Measurements from ENCODE around the gene WDR31. TPM values are rescaled to one million over a fixed set of nuclear protein-coding genes. Genes with fewer than 3 reads are reported as not detected.
"Not testable (repeated sequence)": the region's sequence is repeated elsewhere in the genome, so short reads cannot be mapped to it uniquely, and the experiment has no call there.

The WDR31 gene
- total RNA-seq, 2 donors from 2014 or later: 1.0 to 2.3 TPM

- Histone ChIP-seq H3K9me3 (no peaks in the 10 kb centered on the region), H3K27ac (no peak overlapping the region), H3K36me3 (replicated peaks in 1 of 2; ENCODE audit: insufficient read depth in 1 of 2, low read depth in 2 of 2) (peaks cover 0 to 5% of the 10 kb centered on the region in 2 donors), H3K4me1 (peaks cover 8% of the 10 kb centered on the region), H3K4me3 (no peak overlapping the region), H3K27me3 (no peaks in the 10 kb centered on the region)
- DNase-seq (no peak), ATAC-seq (no peak)
- TF ChIP-seq POLR2A (IDR thresholded peaks at IDR 0.05) (no peak), CTCF (IDR thresholded peaks at IDR 0.05) (no peak)
- intact Hi-C loops (cut with DNase I): no loop called here
- 52 to 60% methylated on average over 9 of the region's 9 CpGs for WGBS, 2 donors
Observed at GRCh38 chr9:113296796-113297558, 43.1 kb downstream of the WDR31 start.

GRCh38 chr9:113296247-113296646, 43.8 kb downstream of the WDR31 start:
- H3K27ac ChIP-seq; H3K4me3 ChIP-seq; H3K27me3 ChIP-seq; H3K9me3 ChIP-seq; H3K4me1 ChIP-seq; DNase-seq; ATAC-seq; intact Hi-C loops (cut with DNase I): not testable (repeated sequence)
- 72 to 78% methylated on average over 8 of the region's 8 CpGs for WGBS, 2 donors
- peaks cover 0 to 11% of the 10 kb centered on the region in 2 donors for H3K36me3 ChIP-seq (replicated peaks in 1 of 2; ENCODE audit: insufficient read depth in 1 of 2, low read depth in 2 of 2)

GRCh38 chr9:113293285-113293878, 46.7 kb downstream of the WDR31 start:
- TF ChIP-seq CTCF (IDR thresholded peaks at IDR 0.05) (no peak), POLR2A (IDR thresholded peaks at IDR 0.05) (no peak)
- H3K27ac ChIP-seq: no peak overlapping the region
- peaks cover 0 to 31% of the 10 kb centered on the region in 2 donors for H3K36me3 ChIP-seq (replicated peaks in 1 of 2; ENCODE audit: insufficient read depth in 1 of 2, low read depth in 2 of 2)
- no peak overlapping the region for H3K4me3 ChIP-seq
- H3K9me3 ChIP-seq: no peaks in the 10 kb centered on the region
- intact Hi-C loops (cut with DNase I): no loop called here
- 76 to 83% methylated on average over 7 of the region's 7 CpGs for WGBS, 2 donors
- ATAC-seq (no peak), DNase-seq (no peak)
- no peaks in the 10 kb centered on the region for H3K4me1 ChIP-seq
- H3K27me3 ChIP-seq: no peaks in the 10 kb centered on the region

- intact Hi-C loops (cut with DNase I): no loop called here
- no peaks in the 10 kb centered on the region for H3K27me3 ChIP-seq
- no peak overlapping the region for H3K4me3 ChIP-seq
- H3K9me3 ChIP-seq: no peaks in the 10 kb centered on the region
- no peak overlapping the region for H3K27ac ChIP-seq
- TF ChIP-seq CTCF (IDR thresholded peaks at IDR 0.05): no peak
- no peak for TF ChIP-seq POLR2A (IDR thresholded peaks at IDR 0.05)
- DNase-seq (no peak), ATAC-seq (no peak)
- no peaks in the 10 kb centered on the region for H3K4me1 ChIP-seq
- 87 to 91% methylated on average over 6 of the region's 6 CpGs for WGBS, 2 donors
- peaks cover 5 to 48% of the 10 kb centered on the region in 2 donors for H3K36me3 ChIP-seq (replicated peaks in 1 of 2; ENCODE audit: insufficient read depth in 1 of 2, low read depth in 2 of 2)
Observed at GRCh38 chr9:113290052-113290607, 49.9 kb downstream of the WDR31 start.

- intact Hi-C loops (cut with DNase I): no loop called here
- Histone ChIP-seq H3K4me1 (no peaks in the 10 kb centered on the region), H3K9me3 (no peaks in the 10 kb centered on the region), H3K27ac (no peak overlapping the region), H3K27me3 (no peaks in the 10 kb centered on the region), H3K4me3 (no peak overlapping the region), H3K36me3 (replicated peaks in 1 of 2; ENCODE audit: insufficient read depth in 1 of 2, low read depth in 2 of 2) (peaks cover 12 to 54% of the 10 kb centered on the region in 2 donors)
- WGBS, 2 donors: 93 to 98% methylated on average over 2 of the region's 2 CpGs
- no peak for TF ChIP-seq CTCF (IDR thresholded peaks at IDR 0.05)
- no peak for TF ChIP-seq POLR2A (IDR thresholded peaks at IDR 0.05)
- DNase-seq (no peak), ATAC-seq (no peak)
Observed at GRCh38 chr9:113289091-113289490, 51.0 kb downstream of the WDR31 start.

All from body of pancreas (tissue), 4 donors.